ENCODE measurements around the gene COL19A1.

Gene COL19A1

DNA sequence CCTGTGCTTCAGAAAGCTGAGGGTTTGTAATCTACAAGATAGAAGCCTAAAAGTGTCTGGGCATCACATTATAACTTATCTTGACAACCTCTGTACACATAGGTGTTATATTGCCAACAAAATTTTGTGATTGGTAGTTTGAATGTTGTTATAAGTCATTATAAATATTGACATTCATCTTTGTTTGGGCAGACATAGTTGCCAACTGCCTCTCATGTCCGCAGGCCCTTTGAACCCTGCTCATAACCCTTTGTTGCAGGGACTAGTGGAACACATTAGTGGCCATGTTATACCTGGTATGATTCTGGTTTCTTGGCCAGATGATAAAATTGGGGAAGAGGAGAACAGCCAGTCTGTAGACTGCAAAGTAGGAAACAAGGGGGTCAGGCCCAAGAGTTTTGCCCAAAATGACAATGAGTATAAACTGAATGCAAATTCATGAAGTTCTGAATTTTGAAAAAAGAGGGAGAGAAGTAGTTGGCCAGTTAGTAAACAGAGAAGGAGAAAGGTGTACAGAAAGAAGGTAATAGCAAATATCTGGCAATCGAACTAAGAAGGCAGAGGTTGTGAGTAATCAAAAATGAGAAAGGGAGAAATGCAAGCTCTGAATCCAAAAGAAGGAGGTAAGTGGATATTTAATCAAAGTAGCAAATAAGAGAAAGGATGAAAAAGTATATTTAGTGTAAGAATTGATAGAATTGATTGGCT lies 48.0 kb upstream of the COL19A1 start:
- no peaks in the 10 kb centered on the region for H3F3A ChIP-seq (ENCODE audit: insufficient read depth, low read length)
- no peak overlapping the region for H3K27ac ChIP-seq (ENCODE audit: low read length)
- no peaks in the 10 kb centered on the region for H3K36me3 ChIP-seq (replicated peaks; ENCODE audit: insufficient read depth, low read length)
- no peaks in the 10 kb centered on the region for H3K9me2 ChIP-seq (replicated peaks; ENCODE audit: insufficient read depth, low read length)
- H3K27me3 ChIP-seq (replicated peaks; ENCODE audit: insufficient read depth, low read length): no peaks in the 10 kb centered on the region
- H3K4me3 ChIP-seq (ENCODE audit: low read length): no peak overlapping the region
- TF ChIP-seq, protein P1, sequence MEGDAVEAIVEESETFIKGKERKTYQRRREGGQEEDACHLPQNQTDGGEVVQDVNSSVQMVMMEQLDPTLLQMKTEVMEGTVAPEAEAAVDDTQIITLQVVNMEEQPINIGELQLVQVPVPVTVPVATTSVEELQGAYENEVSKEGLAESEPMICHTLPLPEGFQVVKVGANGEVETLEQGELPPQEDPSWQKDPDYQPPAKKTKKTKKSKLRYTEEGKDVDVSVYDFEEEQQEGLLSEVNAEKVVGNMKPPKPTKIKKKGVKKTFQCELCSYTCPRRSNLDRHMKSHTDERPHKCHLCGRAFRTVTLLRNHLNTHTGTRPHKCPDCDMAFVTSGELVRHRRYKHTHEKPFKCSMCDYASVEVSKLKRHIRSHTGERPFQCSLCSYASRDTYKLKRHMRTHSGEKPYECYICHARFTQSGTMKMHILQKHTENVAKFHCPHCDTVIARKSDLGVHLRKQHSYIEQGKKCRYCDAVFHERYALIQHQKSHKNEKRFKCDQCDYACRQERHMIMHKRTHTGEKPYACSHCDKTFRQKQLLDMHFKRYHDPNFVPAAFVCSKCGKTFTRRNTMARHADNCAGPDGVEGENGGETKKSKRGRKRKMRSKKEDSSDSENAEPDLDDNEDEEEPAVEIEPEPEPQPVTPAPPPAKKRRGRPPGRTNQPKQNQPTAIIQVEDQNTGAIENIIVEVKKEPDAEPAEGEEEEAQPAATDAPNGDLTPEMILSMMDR (IDR thresholded peaks at IDR 0.05; ENCODE audit: low read length): no peak
- TF ChIP-seq EZH2phosphoT487 (IDR thresholded peaks at IDR 0.05; ENCODE audit: low read length) (no peak), EZH2 (optimal IDR thresholded peaks at IDR 0.05; ENCODE audit: low read depth, low read length) (no peak)
- H3K9me3 ChIP-seq (replicated peaks; ENCODE audit: insufficient read depth, low read length): no peaks in the 10 kb centered on the region
- no peak overlapping the region for H3K9ac ChIP-seq (ENCODE audit: low read length)
- peaks cover 13% of the 10 kb centered on the region for H3K4me1 ChIP-seq (ENCODE audit: low read length)
- no peak for DNase-seq
- no peaks in the 10 kb centered on the region for H4K20me1 ChIP-seq (ENCODE audit: insufficient read depth, low read length)
- no peak overlapping the region for H2AFZ ChIP-seq (ENCODE audit: low read length)
- H3K79me2 ChIP-seq (ENCODE audit: low read length): no peaks in the 10 kb centered on the region
- H3K4me2 ChIP-seq (ENCODE audit: low read depth, low read length): no peak overlapping the region

DNA sequence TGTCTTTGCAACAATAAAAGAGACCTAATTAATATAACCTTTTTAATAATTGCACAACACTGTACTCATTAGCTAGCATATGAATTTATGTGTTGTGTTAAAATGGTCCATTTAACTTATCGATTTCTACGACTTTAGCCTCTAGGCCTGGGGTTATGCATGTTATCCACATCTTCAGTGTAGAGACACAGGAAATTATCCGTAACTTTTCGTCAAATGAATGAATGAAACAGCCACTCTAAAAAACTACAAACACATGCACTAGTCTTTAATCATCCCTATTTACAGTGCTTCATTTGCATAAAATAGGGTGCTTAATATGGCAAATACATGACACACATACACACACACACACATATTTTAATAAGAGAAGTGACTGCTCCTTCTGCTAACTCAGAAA lies 47.2 kb upstream of the COL19A1 start:
- TF ChIP-seq EZH2phosphoT487 (IDR thresholded peaks at IDR 0.05; ENCODE audit: low read length) (no peak), EZH2 (optimal IDR thresholded peaks at IDR 0.05; ENCODE audit: low read depth, low read length) (no peak)
- TF ChIP-seq, protein P1 (IDR thresholded peaks at IDR 0.05; ENCODE audit: low read length): no peak
- no peaks in the 10 kb centered on the region for H3K9me3 ChIP-seq (replicated peaks; ENCODE audit: insufficient read depth, low read length)
- no peaks in the 10 kb centered on the region for H3F3A ChIP-seq (ENCODE audit: insufficient read depth, low read length)
- H3K79me2 ChIP-seq (ENCODE audit: low read length): no peaks in the 10 kb centered on the region
- H4K20me1 ChIP-seq (ENCODE audit: insufficient read depth, low read length): no peaks in the 10 kb centered on the region
- DNase-seq: no peak
- H3K4me2 ChIP-seq (ENCODE audit: low read depth, low read length): no peak overlapping the region
- peaks cover 7% of the 10 kb centered on the region; the same call in 1 of the 2 replicates for H3K4me1 ChIP-seq (ENCODE audit: low read length)
- no peak overlapping the region for H3K27ac ChIP-seq (ENCODE audit: low read length)
- no peak overlapping the region for H3K4me3 ChIP-seq (ENCODE audit: low read length)
- no peaks in the 10 kb centered on the region for H3K36me3 ChIP-seq (replicated peaks; ENCODE audit: insufficient read depth, low read length)
- no peak overlapping the region for H2AFZ ChIP-seq (ENCODE audit: low read length)
- H3K9me2 ChIP-seq (replicated peaks; ENCODE audit: insufficient read depth, low read length): no peaks in the 10 kb centered on the region
- no peak overlapping the region for H3K9ac ChIP-seq (ENCODE audit: low read length)
- H3K27me3 ChIP-seq (replicated peaks; ENCODE audit: insufficient read depth, low read length): no peaks in the 10 kb centered on the region

DNA sequence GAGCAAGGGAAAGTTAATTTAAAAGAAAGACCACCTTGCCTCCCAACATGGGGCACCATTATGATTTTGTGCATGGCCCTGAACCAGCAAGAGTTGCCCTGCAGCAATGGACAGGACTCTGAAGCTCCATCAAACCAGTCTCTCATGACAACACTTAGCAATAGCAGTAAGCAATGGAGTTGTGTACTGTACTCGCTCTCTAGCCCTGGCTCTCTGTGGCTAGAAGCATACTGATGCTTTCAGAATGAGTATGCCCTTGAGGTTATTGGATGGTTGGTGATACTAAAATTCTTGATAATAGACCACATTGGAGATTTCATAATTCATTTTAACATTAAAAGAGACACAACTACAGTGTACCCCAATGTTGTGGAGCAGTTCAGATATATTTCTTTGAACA lies 46.3 kb upstream of the COL19A1 start:
- H3K9ac ChIP-seq (ENCODE audit: low read length): no peak overlapping the region
- H3K4me1 ChIP-seq (ENCODE audit: low read length): peaks cover 7% of the 10 kb centered on the region; the same call in 1 of the 2 replicates
- H3K27ac ChIP-seq (ENCODE audit: low read length): no peak overlapping the region
- H3K9me2 ChIP-seq (replicated peaks; ENCODE audit: insufficient read depth, low read length): no peaks in the 10 kb centered on the region
- H3K27me3 ChIP-seq (replicated peaks; ENCODE audit: insufficient read depth, low read length): no peaks in the 10 kb centered on the region
- DNase-seq: no peak
- H3K9me3 ChIP-seq (replicated peaks; ENCODE audit: insufficient read depth, low read length): no peaks in the 10 kb centered on the region
- H3K4me3 ChIP-seq (ENCODE audit: low read length): no peak overlapping the region
- TF ChIP-seq, protein P1 (IDR thresholded peaks at IDR 0.05; ENCODE audit: low read length): no peak
- TF ChIP-seq EZH2 (optimal IDR thresholded peaks at IDR 0.05; ENCODE audit: low read depth, low read length) (no peak), EZH2phosphoT487 (IDR thresholded peaks at IDR 0.05; ENCODE audit: low read length) (no peak)
- H3K79me2 ChIP-seq (ENCODE audit: low read length): no peaks in the 10 kb centered on the region
- H4K20me1 ChIP-seq (ENCODE audit: insufficient read depth, low read length): no peaks in the 10 kb centered on the region
- no peak overlapping the region for H3K4me2 ChIP-seq (ENCODE audit: low read depth, low read length)
- no peaks in the 10 kb centered on the region for H3F3A ChIP-seq (ENCODE audit: insufficient read depth, low read length)
- no peak overlapping the region for H2AFZ ChIP-seq (ENCODE audit: low read length)
- H3K36me3 ChIP-seq (replicated peaks; ENCODE audit: insufficient read depth, low read length): no peaks in the 10 kb centered on the region

Data from MM.1S (cell line).